Osteocyte (in vitro differentiated cells): Measurements from ENCODE around the gene CYSRT1. TPM values are rescaled to one million over a fixed set of nuclear protein-coding genes. Genes with fewer than 3 reads are reported as not detected.

Experiments used
- DNase-seq: peaks from one replicate; pipeline ENCODE4 v3.0.0; 2021; ENCODE audit warnings: mixed read lengths; ENCODE audit not compliant: unreplicated experiment; ENCODE audit errors: extremely low spot score
- H3K27ac Mint-ChIP-seq: one replicate; pipeline ENCODE4 v1.8.0; 2021; ENCODE audit warnings: mild to moderate bottlenecking, mixed read lengths; ENCODE audit not compliant: unreplicated experiment
- H3K27me3 Mint-ChIP-seq: one replicate; pipeline ENCODE4 v1.8.0; 2021; ENCODE audit warnings: mixed read lengths; ENCODE audit not compliant: unreplicated experiment
- H3K36me3 Mint-ChIP-seq: one replicate; pipeline ENCODE4 v1.8.0; 2021; ENCODE audit warnings: mixed read lengths; ENCODE audit not compliant: unreplicated experiment
- H3K4me1 Mint-ChIP-seq: one replicate; pipeline ENCODE4 v1.8.0; 2021; ENCODE audit warnings: mixed read lengths; ENCODE audit not compliant: unreplicated experiment
- H3K4me3 Mint-ChIP-seq: one replicate; pipeline ENCODE4 v1.8.0; 2021; ENCODE audit warnings: mild to moderate bottlenecking, moderate library complexity, mixed read lengths; ENCODE audit not compliant: unreplicated experiment
- H3K9me3 Mint-ChIP-seq: one replicate; pipeline ENCODE4 v1.8.0; 2021; ENCODE audit warnings: mixed read lengths; ENCODE audit not compliant: unreplicated experiment
- CTCF ChIP-seq: fragments of 200-600 bp; sonication (generic); IDR thresholded peaks from 2 replicates; pipeline ENCODE4 v1.5.0; 2021; ENCODE audit warnings: antibody characterized with exemption, mild to moderate bottlenecking, moderate library complexity
- total RNA-seq: library from RNA; stranded (reverse); gene quantifications from 2 replicates; pipeline ENCODE4 v1.2.1, GENCODE V29; 2021

Gene CYSRT1
- total RNA-seq, 1 donor from 2014 or later: 1.7 TPM

GRCh38 chr9:137213160-137214060 lies 11.6 kb upstream of the CYSRT1 start:
- Mint-ChIP-seq H3K27me3 (no peaks in the 10 kb centered on the region), H3K36me3 (peaks cover 3% of the 10 kb centered on the region), H3K4me3 (no peak overlapping the region), H3K27ac (no peak overlapping the region), H3K4me1 (no peaks in the 10 kb centered on the region), H3K9me3 (no peaks in the 10 kb centered on the region)
- no peak for DNase-seq
- peak; percentile 29 for TF ChIP-seq CTCF

DNA sequence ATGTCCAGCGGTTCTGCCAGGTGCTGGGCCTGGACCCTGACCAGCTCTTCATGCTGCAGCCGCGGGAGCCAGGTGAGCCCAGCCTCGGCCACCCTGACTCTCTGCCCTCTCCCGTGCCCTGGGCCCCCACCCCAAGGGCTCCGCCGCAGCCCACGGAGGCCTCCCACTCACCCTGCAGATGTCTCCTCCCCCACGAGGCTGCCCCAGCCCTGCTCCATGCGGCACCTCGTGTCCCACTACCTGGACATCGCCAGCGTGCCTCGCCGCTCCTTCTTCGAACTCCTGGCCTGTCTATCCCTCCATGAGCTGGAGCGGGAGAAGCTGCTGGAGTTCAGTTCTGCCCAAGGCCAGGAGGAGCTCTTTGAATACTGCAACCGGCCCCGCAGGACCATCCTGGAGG lies 10.4 kb upstream of the CYSRT1 start:
- Mint-ChIP-seq H3K27me3 (no peaks in the 10 kb centered on the region), H3K9me3 (no peaks in the 10 kb centered on the region), H3K4me3 (no peak overlapping the region), H3K36me3 (peaks cover 3% of the 10 kb centered on the region), H3K27ac (no peak overlapping the region), H3K4me1 (peaks cover 5% of the 10 kb centered on the region)
- no peak for TF ChIP-seq CTCF
- no peak for DNase-seq

DNA sequence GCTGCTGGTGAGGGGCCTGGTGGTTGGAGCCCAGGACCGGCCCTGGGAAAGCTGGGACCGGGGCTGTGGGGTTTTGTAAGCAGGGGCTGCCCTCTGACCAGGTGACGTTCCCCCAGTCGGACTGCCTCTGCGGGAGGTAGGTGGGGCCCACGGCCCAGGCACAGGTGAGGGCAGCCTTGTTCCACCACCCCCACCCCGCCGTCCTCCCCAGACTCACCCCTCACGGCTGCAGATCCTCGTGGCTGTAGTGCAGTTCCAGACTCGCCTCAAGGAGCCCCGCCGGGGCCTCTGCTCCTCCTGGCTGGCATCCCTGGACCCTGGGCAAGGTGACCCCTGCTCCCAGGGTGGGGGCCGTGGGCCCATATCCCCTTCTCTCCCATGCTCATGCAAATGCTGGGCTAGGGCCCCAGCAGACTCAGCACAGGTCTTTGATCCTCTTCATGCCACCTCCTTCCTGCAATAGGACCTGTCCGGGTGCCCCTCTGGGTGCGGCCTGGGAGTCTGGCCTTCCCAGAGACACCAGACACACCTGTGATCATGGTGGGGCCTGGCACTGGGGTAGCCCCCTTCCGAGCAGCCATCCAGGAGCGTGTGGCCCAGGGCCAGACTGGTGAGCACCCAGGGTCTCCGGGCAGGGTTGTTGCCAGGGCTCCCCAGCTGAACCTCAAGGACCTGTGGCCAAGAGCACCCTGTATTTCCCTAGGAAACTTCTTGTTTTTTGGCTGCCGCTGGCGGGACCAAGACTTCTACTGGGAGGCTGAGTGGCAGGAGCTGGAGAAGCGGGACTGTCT lies 9.6 kb upstream of the CYSRT1 start:
- Mint-ChIP-seq H3K4me1 (peaks cover 5% of the 10 kb centered on the region), H3K27ac (no peak overlapping the region), H3K27me3 (no peaks in the 10 kb centered on the region), H3K4me3 (no peak overlapping the region), H3K9me3 (no peaks in the 10 kb centered on the region), H3K36me3 (peaks cover 3% of the 10 kb centered on the region)
- DNase-seq: no peak
- no peak for TF ChIP-seq CTCF

DNA sequence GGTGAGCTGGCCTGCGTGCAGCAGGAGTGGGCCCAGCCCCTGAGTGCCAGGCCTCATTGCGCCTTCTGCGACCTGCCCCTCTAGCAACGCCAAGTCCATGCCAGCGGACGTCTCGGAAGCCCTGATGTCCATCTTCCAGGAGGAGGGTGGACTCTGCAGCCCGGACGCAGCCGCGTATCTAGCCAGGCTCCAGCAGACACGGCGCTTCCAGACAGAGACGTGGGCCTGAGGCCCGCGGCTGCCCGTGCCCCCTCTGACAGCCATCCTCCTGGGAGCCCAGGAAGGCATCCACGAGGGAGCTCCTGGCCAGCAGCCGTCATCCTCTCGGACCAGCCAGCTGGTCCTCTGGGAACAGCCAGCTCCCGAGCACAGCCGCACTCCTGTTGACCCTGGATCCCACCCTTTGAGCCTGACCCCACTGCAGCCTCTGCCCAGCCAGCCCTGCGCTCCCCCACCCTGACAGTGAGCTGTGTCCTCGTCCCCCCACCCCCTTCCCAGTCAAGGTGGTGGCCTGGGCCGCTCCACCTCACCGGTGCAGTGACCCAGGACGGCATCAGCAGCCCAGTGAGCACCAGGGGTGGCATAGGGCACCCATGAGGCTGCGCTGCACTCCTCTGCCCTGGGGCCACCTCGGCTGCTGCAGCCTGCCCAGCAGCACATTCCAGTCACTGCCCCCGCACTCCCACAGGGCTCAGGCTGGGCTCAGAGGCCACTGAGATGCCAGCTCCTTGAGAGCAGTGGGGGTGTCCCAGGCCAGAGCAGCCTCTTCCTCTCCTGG lies 8.6 kb upstream of the CYSRT1 start:
- H3K4me1 Mint-ChIP-seq: peaks cover 5% of the 10 kb centered on the region
- no peak for DNase-seq
- H3K27ac Mint-ChIP-seq: no peak overlapping the region

More for the DNA sequence above, 8.6 kb upstream of the CYSRT1 start:
- Mint-ChIP-seq H3K36me3 (peaks cover 3% of the 10 kb centered on the region), H3K9me3 (no peaks in the 10 kb centered on the region), H3K4me3 (no peak overlapping the region), H3K27me3 (no peaks in the 10 kb centered on the region)
- no peak for TF ChIP-seq CTCF
